NCI-H2227 (cell line): ENCODE data around the gene SEPTIN8.
"Not testable (repeated sequence)": the region's sequence is repeated elsewhere in the genome, so short reads cannot be mapped to it uniquely, and the experiment has no call there.

Experiments used
- DNase-seq: peaks from one replicate; lab custom pipeline; 2025; ENCODE audit not compliant: unreplicated experiment; lab: John Stamatoyannopoulos, UW

The SEPTIN8 gene

DNA sequence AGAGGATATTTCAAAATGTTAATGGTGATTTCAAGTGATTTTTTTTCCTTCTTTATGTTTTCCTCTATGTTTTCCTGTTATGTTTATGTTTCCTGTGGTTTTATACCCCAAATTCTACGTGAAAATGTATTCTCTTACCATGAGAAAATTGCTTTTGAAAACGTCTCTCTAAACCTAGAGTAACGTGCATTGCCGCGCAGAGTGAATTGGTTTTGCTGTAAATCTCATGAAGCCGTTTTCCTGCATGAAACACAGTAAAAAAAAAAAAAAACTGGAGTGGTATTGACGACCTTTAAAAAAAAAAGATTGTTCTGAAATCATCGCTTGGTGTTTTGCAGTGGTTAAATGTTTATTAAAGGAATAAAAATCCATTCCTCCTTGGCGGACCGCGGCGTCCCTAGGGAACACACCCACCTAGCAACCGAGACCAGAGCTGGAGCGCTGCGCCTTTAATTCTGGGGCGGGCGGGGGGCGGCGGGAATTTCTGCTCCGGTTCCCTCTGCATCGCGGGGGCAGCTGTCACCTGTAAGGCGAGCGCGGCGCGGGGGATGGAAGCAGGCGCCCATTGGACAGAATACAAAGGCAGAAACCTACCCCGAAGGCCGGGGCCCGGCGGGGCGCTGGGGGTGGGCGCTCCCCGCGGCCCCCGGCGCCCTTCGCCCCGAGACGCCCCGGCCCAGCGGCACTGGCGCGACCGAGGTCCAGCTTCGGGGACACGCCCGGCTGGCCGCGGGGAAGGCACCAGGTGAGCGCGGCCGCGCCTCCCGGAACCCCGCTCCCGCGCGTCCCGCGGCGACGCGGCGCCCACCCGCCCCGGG lies 36.0 kb upstream of the SEPTIN8 start, which contains the start of gene SOWAHA:
TSS of gene SOWAHA (plus strand) at position 522 of the 818 bp plus-strand sequence. CDS start 320 bp downstream, outside the sequence.
- peak; percentile 53 for DNase-seq

GRCh38 chr5:132812123-132812765 lies 35.2 kb upstream of the SEPTIN8 start:
- peak; percentile 61 for DNase-seq

DNA sequence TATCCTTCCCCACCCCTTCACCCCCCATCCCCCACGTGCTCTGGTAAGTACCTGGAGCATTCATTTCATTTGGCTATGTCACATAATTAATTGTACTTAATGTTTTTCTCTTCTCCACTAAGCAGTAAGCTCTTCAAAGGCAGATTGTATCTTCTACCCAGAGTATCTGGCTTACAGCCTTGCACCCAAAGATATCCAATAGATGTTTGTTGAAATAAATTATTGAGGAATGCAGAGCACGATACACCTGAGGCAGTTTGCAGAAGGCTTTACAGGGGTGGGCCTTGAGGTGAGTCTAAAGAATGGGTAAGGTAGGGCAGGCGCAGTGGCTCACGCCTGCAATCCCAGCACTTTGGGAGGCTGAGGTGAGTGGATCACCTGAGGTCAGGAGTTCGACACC lies 33.6 kb upstream of the SEPTIN8 start:
- no peak for DNase-seq

- no peak for DNase-seq
Measured at GRCh38 chr5:132808866-132809265, 31.8 kb upstream of the SEPTIN8 start.

DNA sequence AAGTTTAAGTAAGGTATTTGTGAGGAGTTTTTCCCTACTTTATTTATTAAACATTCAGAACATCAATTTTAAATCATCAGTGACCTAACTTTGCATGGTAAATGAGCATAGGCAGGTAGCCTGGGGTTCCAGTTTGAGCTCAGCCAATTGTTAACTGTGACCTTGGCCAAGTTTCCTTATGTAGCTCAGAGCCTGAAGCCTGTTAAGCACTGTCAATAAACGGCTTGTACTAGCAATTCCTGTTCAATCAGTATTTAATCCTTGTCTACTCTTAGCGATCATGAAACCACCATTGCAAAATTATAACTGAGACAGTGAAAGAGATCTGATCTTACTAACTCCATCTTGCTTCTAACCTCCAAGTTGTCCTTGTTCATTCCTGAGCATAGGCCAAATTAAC lies 31.4 kb upstream of the SEPTIN8 start:
- no peak for DNase-seq

- DNase-seq: peak; percentile 21
Measured at GRCh38 chr5:132807163-132807838, 30.3 kb upstream of the SEPTIN8 start.

DNA sequence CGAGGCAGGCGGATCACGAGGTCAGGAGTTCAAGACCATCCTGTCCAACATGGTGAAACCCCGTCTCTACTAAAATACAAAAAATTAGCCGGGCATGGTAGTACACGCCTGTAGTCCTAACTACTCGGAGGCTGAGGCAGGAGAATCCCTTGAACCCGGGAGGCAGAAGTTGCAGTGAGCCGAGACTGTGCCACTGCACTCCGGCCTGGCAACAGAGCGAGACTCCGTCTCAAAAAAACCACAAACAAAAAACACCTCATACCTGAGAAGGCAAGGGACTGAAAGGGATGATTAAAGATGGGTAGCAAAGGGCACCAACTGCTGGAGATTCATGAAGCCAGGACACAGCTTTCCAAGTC lies 29.7 kb upstream of the SEPTIN8 start:
- not testable (repeated sequence) for DNase-seq

DNA sequence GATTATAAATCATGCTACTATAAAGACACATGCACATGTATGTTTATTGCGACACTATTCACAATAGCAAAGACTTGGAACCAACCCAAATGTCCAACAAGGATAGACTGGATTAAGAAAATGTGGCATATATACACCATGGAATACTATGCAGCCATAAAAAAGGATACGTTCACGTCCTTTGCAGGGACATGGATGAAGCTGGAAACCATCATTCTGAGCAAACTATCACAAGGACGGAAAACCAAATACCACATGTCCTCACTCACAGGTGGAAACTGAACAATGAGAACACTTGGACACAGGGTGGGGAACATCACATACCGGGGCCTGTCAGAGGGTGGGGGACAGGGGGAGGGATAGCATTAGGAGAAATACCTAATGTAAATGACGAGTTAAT lies 28.8 kb upstream of the SEPTIN8 start:
- not testable (repeated sequence) for DNase-seq

- DNase-seq: not testable (repeated sequence)
Measured at GRCh38 chr5:132804219-132804618, 27.2 kb upstream of the SEPTIN8 start.

DNA sequence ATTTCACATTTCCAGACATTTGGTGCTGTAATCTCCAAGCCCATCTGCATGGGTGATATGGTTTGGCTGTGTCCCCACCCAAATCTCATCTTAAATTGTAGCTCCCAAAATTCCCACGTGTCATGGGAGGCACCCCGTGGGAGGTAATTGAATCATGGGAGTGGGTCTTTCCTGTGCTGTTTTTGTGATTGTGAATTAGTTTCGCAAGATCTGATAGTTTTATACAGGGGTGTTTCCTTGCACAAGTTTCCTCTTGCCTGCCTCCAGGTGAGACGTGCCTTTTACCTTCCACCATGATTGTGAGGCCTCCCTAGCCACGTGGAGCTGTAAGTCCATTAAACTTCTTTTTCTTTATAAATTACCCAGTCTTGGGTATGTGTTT lies 25.6 kb upstream of the SEPTIN8 start:
- not testable (repeated sequence) for DNase-seq

- DNase-seq: no peak
Measured at GRCh38 chr5:132802044-132802684, 25.1 kb upstream of the SEPTIN8 start.

GRCh38 chr5:132800545-132800944 lies 23.5 kb upstream of the SEPTIN8 start:
- DNase-seq: no peak

DNA sequence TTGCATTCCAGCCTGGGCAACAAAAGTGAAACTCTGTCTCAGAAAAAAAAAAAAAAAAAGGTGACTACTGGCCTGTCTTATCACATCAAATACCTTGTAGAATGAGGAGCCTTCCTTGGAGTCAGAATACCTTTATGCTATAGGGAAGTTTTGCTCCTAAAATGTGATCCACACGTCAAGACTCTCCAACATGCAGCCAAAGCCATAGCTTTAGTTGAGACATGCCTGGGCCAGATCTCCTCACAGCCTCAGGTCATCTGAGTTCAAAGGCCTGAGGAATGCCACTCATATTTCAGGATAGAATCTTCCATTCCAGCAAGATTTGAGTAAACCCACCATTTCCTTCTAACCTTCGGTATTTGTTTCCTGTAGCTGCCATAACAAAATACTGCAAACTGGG lies 22.4 kb upstream of the SEPTIN8 start:
- no peak for DNase-seq

DNA sequence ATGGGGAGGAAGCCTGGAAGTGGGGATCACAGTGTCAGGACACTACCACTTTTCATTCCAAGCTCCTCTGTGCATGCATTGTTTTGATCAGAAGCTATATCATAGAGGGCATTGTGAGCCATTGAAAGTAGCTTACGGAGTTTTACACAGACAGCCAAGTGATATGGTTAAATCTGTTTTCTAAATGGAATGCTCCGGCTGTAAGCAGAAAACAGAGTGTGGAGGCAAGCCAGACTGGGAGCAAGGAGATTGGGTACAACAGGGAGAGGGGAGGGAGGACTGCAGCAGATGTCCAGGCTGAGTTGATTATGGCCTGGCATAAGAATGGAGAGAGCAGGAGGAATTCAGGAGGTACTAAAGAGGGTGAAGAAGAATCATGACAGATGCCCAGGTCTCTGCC lies 20.6 kb upstream of the SEPTIN8 start:
- no peak for DNase-seq

DNA sequence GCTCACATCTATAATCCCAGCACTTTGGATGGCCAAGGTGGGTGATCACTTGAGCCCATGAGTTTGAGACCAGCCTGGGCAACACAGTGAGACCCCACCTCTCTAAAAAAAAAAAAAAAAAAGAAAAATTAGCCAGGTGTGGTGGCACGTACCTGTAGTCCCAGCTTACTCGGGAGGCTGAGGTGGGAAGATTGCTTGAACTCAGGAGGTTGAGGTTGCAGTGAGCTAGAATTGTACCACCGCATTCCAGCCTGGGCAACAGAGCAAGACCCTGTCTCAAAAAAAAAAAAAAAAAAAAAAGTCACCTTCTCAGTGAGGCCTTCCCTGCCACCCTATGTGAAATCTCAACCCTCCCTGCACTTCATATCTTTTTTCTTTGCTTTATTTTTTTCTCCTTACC lies 14.0 kb upstream of the SEPTIN8 start:
- DNase-seq: no peak

DNA sequence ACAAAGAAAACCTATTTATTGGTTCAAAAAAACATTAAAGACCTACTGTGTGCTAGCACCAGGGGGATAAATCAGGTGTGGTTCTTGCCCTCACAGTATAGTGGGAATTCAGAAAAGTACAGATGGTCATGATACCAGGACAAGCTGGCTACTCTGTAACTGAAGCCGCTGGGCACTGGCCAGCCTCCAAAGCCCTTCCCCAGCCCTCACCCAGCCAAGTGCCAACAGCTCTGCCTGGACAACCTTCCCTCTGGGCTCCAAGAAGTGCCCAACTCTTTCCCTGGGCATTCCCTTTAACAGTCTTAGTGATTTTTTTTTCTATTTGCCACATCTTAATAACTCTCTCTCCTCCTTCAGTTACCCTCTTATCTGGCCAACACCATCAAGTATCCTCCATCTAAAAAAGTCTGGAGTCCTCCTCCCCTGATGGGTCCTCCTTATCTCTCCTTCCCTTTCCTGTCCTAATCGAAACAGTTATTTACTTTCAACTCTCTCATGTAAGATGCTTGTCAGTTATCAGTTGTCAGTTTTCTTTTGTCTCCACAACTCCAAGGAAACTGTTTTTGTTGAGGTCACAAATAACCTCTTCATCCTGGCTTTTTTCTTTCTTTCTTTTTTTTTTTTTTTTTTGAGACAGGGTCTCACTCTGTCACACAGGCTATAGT lies 13.3 kb upstream of the SEPTIN8 start:
- DNase-seq: no peak

GRCh38 chr5:132788990-132789886 lies 12.2 kb upstream of the SEPTIN8 start:
- DNase-seq: no peak

DNA sequence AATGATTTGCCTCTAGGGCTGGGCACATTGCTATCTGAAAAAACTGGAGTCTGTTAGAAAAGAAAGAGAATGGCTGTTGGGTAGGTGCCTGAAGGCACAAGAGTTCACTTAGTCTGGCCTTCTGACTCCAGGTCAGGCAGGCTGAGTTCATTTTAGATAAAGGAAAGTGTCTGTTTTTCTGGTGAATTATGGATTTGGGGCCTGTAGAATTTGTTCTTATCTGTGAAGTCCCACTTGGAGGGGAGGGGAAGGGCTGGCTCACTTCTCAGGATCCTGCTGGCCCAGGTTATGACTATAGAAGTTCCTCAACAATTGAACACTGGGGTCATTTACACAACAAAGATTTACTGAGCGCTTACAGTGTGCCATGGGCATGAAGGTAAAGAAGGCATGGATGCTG lies 11.5 kb upstream of the SEPTIN8 start:
- DNase-seq: no peak

DNA sequence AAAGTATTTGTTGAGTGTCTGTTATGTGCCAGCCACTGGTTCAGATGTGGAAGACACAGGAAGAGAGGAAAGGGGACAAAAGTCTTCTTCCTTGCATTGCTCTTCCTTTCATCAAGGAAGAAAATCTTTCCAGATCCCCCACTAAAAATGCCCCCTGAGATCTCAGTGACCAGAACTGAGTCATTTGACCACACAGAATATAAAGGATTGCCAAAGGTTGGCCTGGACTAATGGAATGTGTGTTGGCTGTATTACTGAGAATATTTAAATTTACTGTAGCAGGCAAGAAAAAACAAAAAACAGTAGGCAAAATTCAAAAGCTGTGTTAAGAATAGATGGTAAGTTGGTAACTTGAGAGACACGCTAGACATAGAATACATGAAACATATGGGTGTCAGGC lies 10.0 kb upstream of the SEPTIN8 start:
- DNase-seq: no peak

DNA sequence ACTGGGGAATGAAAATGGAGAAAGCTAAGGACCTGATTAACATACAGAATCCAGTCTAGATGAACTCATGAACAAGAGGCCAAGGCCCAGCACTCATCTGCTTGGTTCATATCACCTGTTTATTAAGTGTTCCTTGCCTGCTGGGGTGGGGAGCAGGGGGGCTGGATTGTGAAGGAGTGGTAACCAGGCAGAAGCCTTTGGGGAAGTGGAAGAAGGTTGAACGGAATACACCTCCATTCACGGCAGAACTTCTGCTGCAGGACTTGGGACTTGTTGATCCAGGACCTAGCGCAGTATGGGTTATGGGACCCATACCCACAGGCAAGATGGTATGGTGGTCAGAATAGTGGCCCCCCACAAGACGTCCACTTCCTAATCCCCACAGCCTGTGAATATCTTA lies 8.8 kb upstream of the SEPTIN8 start:
- DNase-seq: no peak
